Head of caudate nucleus (tissue), 42 donors: ENCODE data around the gene PSG6.
A peak's percentile ranks its signal among the peaks of the same experiment; 100 is the strongest.
"Not testable (repeated sequence)": the region's sequence is repeated elsewhere in the genome, so short reads cannot be mapped to it uniquely, and the experiment has no call there.

Experiments
- DNase-seq, 42 donors: peaks; one replicate each; pipeline versions ENCODE4 v3.0.0 to v3.0.0-alpha.2; 2020 to 2021; ENCODE audit warnings: mixed read lengths in 7 of 42
- intact Hi-C: fragments of 100-400 bp; cut with DNase I; formaldehyde crosslinking; loops from one replicate; pipeline ENCODE4 v1.15.0; 2022

PSG6 gene

GRCh38 chr19:42913516-42913915 lies 4.2 kb downstream of the PSG6 start:
- DNase-seq, intact Hi-C loops: not testable (repeated sequence)

- intact Hi-C loops, DNase-seq: not testable (repeated sequence)
Measured at GRCh38 chr19:42912941-42913340, 4.8 kb downstream of the PSG6 start.

DNA sequence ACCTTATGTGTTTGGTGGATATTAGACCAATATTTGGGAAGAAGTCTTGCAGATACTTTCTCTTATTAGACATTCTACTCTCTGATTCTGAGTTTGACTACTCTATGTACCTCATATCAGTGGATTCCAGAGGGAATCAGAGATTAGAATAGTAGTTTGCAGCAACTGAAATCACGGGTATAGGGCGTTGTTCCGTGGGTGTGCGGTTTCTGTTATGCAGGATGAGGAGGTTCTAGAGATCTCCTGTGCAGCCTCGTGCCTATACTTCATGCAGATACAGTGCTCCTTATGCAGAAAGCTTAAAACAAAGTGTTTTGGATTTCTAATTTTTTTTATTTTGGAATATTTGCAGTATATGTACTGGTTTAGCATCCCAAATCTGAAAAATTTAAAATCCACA lies 6.0 kb downstream of the PSG6 start:
- peak in 21 of 42 donors; percentile 6 to 63 (median 25) for DNase-seq
- intact Hi-C loops = not testable (repeated sequence)

DNA sequence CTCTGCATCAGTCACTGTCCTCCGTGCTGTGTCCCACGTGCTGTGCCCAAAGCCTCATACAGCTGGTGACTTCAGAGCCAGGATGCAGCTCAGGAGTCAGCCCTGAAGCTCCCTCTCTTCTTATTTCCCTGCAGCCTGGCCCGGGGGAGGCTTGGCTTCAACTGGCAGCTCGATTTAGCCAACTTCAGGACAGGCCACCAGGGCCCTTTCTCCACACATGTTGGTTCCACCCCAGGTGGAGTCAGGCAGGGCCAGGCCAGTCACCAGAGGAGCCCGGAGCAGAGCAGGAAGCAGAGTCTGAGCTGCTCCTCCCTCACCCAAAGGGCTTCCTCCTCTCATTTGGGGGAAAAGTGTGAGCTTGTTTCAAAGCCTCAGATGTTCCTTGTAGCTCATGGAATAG lies 11.5 kb downstream of the PSG6 start:
- intact Hi-C loops, DNase-seq: not testable (repeated sequence)

DNA sequence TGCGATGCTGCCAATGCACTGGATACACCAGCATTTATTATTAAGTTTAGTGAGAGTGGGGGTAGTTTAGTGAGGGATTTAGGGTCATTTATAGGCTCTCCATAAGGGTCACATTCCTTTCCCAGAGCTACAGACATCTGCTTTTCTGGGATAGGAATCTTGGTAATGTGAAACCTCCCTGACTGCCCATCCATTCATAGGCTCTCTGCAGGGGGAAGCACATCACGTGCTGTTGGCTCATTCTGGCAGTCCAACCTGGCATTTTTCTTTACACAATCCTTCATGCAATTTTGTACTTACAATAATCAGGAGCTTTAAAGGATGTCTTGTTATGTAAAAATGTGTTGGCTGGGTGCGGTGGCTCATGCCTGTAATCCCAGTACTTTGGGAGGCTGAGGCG lies 17.1 kb downstream of the PSG6 start:
- intact Hi-C loops = not testable (repeated sequence)

DNA sequence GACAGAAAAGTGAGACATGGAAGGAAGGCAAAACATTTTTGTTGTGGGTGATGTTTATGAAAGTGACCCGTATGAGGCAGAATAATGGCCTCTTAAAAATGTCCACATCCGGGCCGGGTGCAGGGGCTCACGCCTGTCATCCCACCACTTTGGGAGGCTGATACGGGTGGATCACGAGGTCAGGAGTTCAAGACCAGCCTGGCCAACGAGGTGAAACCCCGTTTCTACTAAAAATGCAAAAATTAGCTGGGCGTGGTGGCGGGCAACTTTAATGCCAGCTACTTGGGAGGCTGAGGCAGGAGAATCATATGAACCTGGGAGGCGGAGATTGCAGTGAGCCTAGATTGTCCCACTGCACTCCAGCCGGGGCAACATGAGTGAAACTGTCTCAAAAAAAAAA lies 18.0 kb downstream of the PSG6 start:
- intact Hi-C loops, DNase-seq: not testable (repeated sequence)

More for the DNA sequence above, 17.1 kb downstream of the PSG6 start:
- DNase-seq = not testable (repeated sequence)

GRCh38 chr19:42899110-42899509 lies 18.6 kb downstream of the PSG6 start:
- intact Hi-C loops = not testable (repeated sequence)

GRCh38 chr19:42898656-42899055 lies 19.0 kb downstream of the PSG6 start:
- intact Hi-C loops, DNase-seq: not testable (repeated sequence)

More at GRCh38 chr19:42899110-42899509, 18.6 kb downstream of the PSG6 start:
- not testable (repeated sequence) for DNase-seq

- intact Hi-C loops, DNase-seq: not testable (repeated sequence)
Measured at GRCh38 chr19:42897729-42898128, 20.0 kb downstream of the PSG6 start.

- intact Hi-C loops, DNase-seq: not testable (repeated sequence)
Measured at GRCh38 chr19:42890446-42890845, 27.2 kb downstream of the PSG6 start.

- DNase-seq, intact Hi-C loops: not testable (repeated sequence)
Measured at GRCh38 chr19:42887876-42888445, 29.7 kb downstream of the PSG6 start.

- intact Hi-C loops, DNase-seq: not testable (repeated sequence)
Measured at GRCh38 chr19:42882730-42883129, 35.0 kb downstream of the PSG6 start.

- intact Hi-C loops, DNase-seq: not testable (repeated sequence)
Measured at GRCh38 chr19:42882010-42882409, 35.7 kb downstream of the PSG6 start.

DNA sequence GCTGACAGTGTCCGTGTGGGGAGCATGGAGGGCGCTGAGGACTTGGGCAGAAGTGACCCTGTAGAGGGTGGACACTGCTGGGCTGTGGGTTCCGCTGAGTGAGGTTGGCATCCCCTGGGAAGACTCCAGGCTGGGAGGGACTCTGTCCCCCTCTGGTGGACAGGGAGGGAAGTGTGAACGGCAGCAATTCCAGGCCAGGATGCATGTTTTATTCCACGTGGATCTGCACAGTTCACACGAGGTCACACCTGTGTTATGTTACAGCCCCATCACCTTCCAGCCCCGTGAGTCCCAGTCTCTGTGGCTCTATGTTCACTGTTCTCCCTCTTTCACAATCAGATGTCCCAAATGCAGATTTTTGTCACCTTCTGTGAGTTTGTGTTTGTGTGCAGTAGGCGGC lies 36.4 kb downstream of the PSG6 start:
- DNase-seq, intact Hi-C loops: not testable (repeated sequence)

DNA sequence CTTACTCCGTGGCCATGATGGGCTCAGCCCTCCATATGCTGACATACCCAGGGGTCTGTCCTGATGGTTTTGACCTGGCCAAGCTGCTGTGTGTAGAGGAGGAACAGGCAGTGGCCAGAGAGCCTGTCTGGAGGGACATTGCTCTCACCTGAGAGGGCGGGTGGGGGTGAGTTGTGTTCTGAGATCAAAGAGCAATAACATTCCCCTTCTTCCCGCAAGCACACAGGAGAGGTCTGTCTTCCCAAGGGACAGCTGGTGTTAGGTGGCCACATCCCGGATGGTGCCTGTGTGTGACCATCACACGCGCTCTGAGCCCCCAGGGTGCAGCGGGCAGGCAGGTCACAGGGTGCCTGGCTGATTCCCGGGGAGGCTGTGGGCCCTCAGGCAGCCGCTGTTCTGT lies 37.1 kb downstream of the PSG6 start:
- DNase-seq, intact Hi-C loops: not testable (repeated sequence)

DNA sequence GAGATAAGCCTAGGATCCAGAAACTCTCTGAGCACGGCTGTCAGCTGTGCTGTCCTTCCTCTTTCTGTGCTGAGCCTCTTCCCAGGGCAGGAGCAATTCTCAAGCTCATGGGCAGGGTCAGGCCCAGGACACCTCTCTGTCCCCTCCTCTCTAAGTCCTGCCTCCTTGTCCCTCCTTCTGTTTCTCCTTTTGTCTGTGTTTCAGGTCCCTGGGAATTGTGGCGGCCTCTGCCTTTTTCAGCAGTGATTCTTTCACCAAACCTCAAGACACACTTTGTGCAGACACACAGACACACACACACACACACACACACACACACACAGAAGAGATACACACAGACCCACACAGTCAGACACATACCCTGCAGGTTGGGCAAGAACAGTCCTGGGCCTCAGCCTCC lies 38.1 kb downstream of the PSG6 start, which contains the start of gene PSG1:
PSG1 (minus strand) TSS at position 101 of the 400 bp plus-strand sequence. CDS start 132 bp downstream, outside the sequence.
- intact Hi-C loops = no loop called here
- DNase-seq = no peak

DNA sequence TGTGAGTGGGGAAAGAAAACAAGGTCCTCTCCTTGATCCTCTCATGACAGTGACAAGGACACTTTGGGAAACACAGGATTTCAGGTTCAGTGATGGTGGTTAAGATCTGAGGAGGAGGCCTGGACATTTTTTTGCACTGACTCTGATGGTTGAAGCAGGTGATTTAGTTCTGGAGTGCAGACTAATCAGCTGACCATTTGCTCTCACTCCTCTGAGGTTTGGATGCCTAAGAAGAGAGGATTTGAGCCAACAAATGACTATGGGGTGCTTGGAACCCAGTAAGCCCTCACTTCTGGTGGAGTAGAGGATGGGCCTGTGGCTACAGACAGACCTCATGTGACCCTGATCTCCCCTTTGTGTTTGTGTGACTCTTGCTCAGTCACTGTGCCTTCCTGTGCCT lies 41.1 kb downstream of the PSG6 start:
- intact Hi-C loops, DNase-seq: not testable (repeated sequence)

- DNase-seq, intact Hi-C loops: not testable (repeated sequence)
Measured at GRCh38 chr19:42875881-42876280, 41.8 kb downstream of the PSG6 start.

GRCh38 chr19:42874901-42875813 lies 42.5 kb downstream of the PSG6 start:
- DNase-seq, intact Hi-C loops: not testable (repeated sequence)

DNA sequence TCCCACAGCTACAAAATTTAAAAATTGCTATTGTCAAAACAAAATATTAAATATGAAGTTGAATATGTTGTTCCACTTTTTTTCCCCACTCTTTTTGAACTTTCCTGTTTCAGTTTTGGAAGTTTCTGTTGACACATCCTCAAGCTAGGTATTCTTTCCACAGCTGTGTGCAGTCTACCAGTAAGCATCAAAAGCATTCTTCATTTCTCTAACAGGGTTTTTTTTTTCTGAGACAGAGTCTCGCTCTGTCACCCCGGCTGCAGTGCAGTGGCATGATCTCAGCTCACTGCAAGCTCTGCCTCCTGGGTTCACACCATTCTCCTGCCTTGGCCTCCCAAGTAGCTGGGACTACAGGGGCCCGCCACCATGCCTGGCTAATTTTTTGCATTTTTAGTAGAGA lies 43.6 kb downstream of the PSG6 start:
- intact Hi-C loops, DNase-seq: not testable (repeated sequence)
